ENCODE data around the gene TFDP2.
"Not testable (repeated sequence)": the region's sequence is repeated elsewhere in the genome, so short reads cannot be mapped to it uniquely, and the experiment has no call there.

Gene TFDP2

GRCh38 chr3:142077859-142078500 is 71.4 kb downstream of the TFDP2 start:
- no peaks in the 10 kb centered on the region for H3K27me3 ChIP-seq (ENCODE audit: insufficient read depth, poor library complexity, severe bottlenecking)
- TF ChIP-seq GABPA (IDR thresholded peaks at IDR 0.05; ENCODE audit: low read depth): no peak
- TF ChIP-seq CTCF (IDR thresholded peaks at IDR 0.05; ENCODE audit: insufficient read depth, low read length): no peak
- TF ChIP-seq REST (IDR thresholded peaks at IDR 0.05; ENCODE audit: insufficient replicate concordance, low read depth): no peak
- TF ChIP-seq POLR2AphosphoS5 (IDR thresholded peaks at IDR 0.05; ENCODE audit: low read depth): no peak
- TF ChIP-seq SPI1 (IDR thresholded peaks at IDR 0.05; ENCODE audit: borderline replicate concordance, low read depth): no peak
- no peak overlapping the region for H3K27ac ChIP-seq (replicated peaks)
- H3K4me3 ChIP-seq (replicated peaks; ENCODE audit: insufficient read depth, low read length): no peak overlapping the region
- no peak for DNase-seq (ENCODE audit: low read depth in 1 of 2, low spot score in 1 of 2)

- H3K27ac ChIP-seq (replicated peaks): no peak overlapping the region
- H3K4me3 ChIP-seq (replicated peaks; ENCODE audit: insufficient read depth, low read length): no peak overlapping the region
- no peaks in the 10 kb centered on the region for H3K27me3 ChIP-seq (ENCODE audit: insufficient read depth, poor library complexity, severe bottlenecking)
- TF ChIP-seq REST (IDR thresholded peaks at IDR 0.05; ENCODE audit: insufficient replicate concordance, low read depth) (no peak), CTCF (IDR thresholded peaks at IDR 0.05; ENCODE audit: insufficient read depth, low read length) (no peak), GABPA (IDR thresholded peaks at IDR 0.05; ENCODE audit: low read depth) (no peak), SPI1 (IDR thresholded peaks at IDR 0.05; ENCODE audit: borderline replicate concordance, low read depth) (no peak), POLR2AphosphoS5 (IDR thresholded peaks at IDR 0.05; ENCODE audit: low read depth) (no peak)
- no peak for DNase-seq (ENCODE audit: low read depth in 1 of 2, low spot score in 1 of 2)
Observed at GRCh38 chr3:142077155-142077858, 72.0 kb downstream of the TFDP2 start.

GRCh38 chr3:142075656-142076055 is 73.7 kb downstream of the TFDP2 start:
- H3K27me3 ChIP-seq (ENCODE audit: insufficient read depth, poor library complexity, severe bottlenecking); DNase-seq (ENCODE audit: low read depth in 1 of 2, low spot score in 1 of 2); H3K27ac ChIP-seq (replicated peaks); H3K4me3 ChIP-seq (replicated peaks; ENCODE audit: insufficient read depth, low read length): not testable (repeated sequence)

GRCh38 chr3:142072816-142073215 is 76.5 kb downstream of the TFDP2 start:
- Histone ChIP-seq H3K4me3 (replicated peaks; ENCODE audit: insufficient read depth, low read length) (no peak overlapping the region), H3K27ac (replicated peaks) (no peak overlapping the region), H3K27me3 (ENCODE audit: insufficient read depth, poor library complexity, severe bottlenecking) (no peaks in the 10 kb centered on the region)
- no peak for DNase-seq (ENCODE audit: low read depth in 1 of 2, low spot score in 1 of 2)
- TF ChIP-seq GABPA (IDR thresholded peaks at IDR 0.05; ENCODE audit: low read depth) (no peak), POLR2AphosphoS5 (IDR thresholded peaks at IDR 0.05; ENCODE audit: low read depth) (no peak), REST (IDR thresholded peaks at IDR 0.05; ENCODE audit: insufficient replicate concordance, low read depth) (no peak), SPI1 (IDR thresholded peaks at IDR 0.05; ENCODE audit: borderline replicate concordance, low read depth) (no peak), CTCF (IDR thresholded peaks at IDR 0.05; ENCODE audit: insufficient read depth, low read length) (no peak)
